Measurements from ENCODE around the gene KIRREL3.

Gene KIRREL3

GRCh38 chr11:126466236-126467045, 534.1 kb downstream of the KIRREL3 start:
- no peak overlapping the region for H2AFZ ChIP-seq (ENCODE audit: low read length, unreplicated experiment)
- H3K36me3 ChIP-seq (ENCODE audit: insufficient read depth, low read length) = no peaks in the 10 kb centered on the region
- peaks cover 12% of the 10 kb centered on the region for H3K27me3 ChIP-seq (ENCODE audit: insufficient read depth, low read length)
- H3K4me1 ChIP-seq (ENCODE audit: control insufficient read depth, insufficient read depth, low read length, unreplicated experiment) = no peaks in the 10 kb centered on the region
- H3K4me3 ChIP-seq (ENCODE audit: low read depth, low read length) = no peak overlapping the region
- H3K27ac ChIP-seq (ENCODE audit: low read depth, low read length) = no peak overlapping the region
- H3K79me2 ChIP-seq (ENCODE audit: control insufficient read depth, insufficient read depth, low read length, unreplicated experiment) = no peaks in the 10 kb centered on the region

DNA sequence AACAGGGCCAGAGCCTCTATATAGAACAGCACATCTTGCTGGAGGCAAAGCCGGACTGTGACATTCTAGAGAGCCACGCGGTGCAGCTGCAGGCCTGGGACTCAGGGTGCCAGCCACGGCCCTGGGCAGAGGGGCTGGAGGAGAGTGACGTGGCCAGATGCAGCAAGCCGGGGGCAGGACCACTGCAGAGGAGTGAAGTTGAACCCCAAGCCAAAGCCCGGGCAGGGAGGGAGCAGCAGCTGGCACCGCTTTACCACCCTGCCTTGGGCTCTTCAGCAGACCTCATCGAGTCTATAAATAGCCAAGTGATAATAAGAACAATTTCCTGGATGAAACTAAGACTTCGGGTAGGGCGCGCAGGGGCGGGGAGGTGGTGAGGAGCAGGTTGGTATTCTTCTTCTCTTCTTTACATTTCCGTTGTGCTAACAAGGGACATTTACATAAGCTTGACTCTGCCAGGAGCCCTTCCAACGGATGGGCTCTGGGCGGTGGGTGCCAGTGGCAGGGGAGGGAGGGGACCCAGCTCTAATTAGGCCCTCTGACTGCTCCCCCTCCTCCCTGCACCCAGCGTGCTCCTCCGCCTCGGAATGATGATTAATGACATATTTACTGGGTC, 534.9 kb downstream of the KIRREL3 start:
- Histone ChIP-seq H3K36me3 (ENCODE audit: insufficient read depth, low read length) (no peaks in the 10 kb centered on the region), H3K27ac (ENCODE audit: low read depth, low read length) (no peak overlapping the region), H3K4me3 (ENCODE audit: low read depth, low read length) (no peak overlapping the region), H3K79me2 (ENCODE audit: control insufficient read depth, insufficient read depth, low read length, unreplicated experiment) (no peaks in the 10 kb centered on the region), H3K4me1 (ENCODE audit: control insufficient read depth, insufficient read depth, low read length, unreplicated experiment) (no peaks in the 10 kb centered on the region), H2AFZ (ENCODE audit: low read length, unreplicated experiment) (no peak overlapping the region), H3K27me3 (ENCODE audit: insufficient read depth, low read length) (peaks cover 12% of the 10 kb centered on the region)

- no peaks in the 10 kb centered on the region for H3K4me1 ChIP-seq (ENCODE audit: control insufficient read depth, insufficient read depth, low read length, unreplicated experiment)
- peaks cover 17% of the 10 kb centered on the region for H3K27me3 ChIP-seq (ENCODE audit: insufficient read depth, low read length)
- no peak overlapping the region for H3K4me3 ChIP-seq (ENCODE audit: low read depth, low read length)
- H3K36me3 ChIP-seq (ENCODE audit: insufficient read depth, low read length) = no peaks in the 10 kb centered on the region
- no peaks in the 10 kb centered on the region for H3K79me2 ChIP-seq (ENCODE audit: control insufficient read depth, insufficient read depth, low read length, unreplicated experiment)
- no peak overlapping the region for H2AFZ ChIP-seq (ENCODE audit: low read length, unreplicated experiment)
- no peak overlapping the region for H3K27ac ChIP-seq (ENCODE audit: low read depth, low read length)
These were observed 535.8 kb downstream of the KIRREL3 start for GRCh38 chr11:126464796-126465195.

DNA sequence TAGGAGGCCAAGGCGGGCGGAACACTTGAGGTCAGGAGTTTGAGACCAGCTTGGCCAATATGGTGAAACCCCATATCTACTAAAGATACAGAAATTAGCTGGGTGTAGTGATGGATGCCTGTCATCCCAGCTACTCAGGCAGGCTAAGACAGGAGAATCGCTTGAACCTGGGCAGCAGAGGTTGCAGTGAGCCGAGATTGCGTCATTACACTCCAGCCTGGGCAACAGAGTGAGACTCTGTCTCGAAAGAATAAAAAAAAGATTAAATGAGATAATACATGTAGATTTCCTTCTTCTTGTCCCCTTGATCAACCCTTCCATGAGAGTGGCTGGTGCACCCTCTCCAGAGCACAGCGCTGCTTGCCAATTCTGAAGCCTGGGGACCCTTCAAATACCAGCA, 538.1 kb downstream of the KIRREL3 start:
- no peaks in the 10 kb centered on the region for H3K79me2 ChIP-seq (ENCODE audit: control insufficient read depth, insufficient read depth, low read length, unreplicated experiment)

DNA sequence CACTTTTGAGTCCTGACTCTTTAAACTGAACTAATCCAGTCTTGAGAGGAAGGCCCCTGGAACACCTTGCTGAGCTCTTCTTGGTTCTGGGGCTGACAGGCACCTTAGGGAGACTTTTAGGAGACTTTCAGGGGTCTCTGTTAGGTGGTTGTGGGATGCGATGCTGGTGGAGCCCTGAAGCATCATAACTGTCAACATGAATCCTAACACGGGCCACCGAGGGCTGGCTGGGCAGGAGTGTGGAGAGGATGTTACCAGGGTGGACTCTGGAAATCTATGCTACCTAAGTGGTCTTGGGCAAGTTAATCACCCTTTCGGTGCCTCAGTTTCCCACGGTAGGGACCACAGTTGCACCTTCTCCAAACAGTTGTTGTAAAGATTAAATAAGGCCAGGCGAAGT, 538.6 kb downstream of the KIRREL3 start:
- Histone ChIP-seq H3K36me3 (ENCODE audit: insufficient read depth, low read length) (no peaks in the 10 kb centered on the region), H3K4me3 (ENCODE audit: low read depth, low read length) (no peak overlapping the region), H2AFZ (ENCODE audit: low read length, unreplicated experiment) (no peak overlapping the region), H3K4me1 (ENCODE audit: control insufficient read depth, insufficient read depth, low read length, unreplicated experiment) (no peaks in the 10 kb centered on the region), H3K27ac (ENCODE audit: low read depth, low read length) (no peak overlapping the region), H3K27me3 (ENCODE audit: insufficient read depth, low read length) (peaks cover 25% of the 10 kb centered on the region), H3K79me2 (ENCODE audit: control insufficient read depth, insufficient read depth, low read length, unreplicated experiment) (no peaks in the 10 kb centered on the region)

More for the DNA sequence above, 538.1 kb downstream of the KIRREL3 start:
- H3K4me1 ChIP-seq (ENCODE audit: control insufficient read depth, insufficient read depth, low read length, unreplicated experiment) = no peaks in the 10 kb centered on the region
- H3K36me3 ChIP-seq (ENCODE audit: insufficient read depth, low read length) = no peaks in the 10 kb centered on the region
- no peak overlapping the region for H3K27ac ChIP-seq (ENCODE audit: low read depth, low read length)
- H3K27me3 ChIP-seq (ENCODE audit: insufficient read depth, low read length) = peaks cover 25% of the 10 kb centered on the region
- no peak overlapping the region for H2AFZ ChIP-seq (ENCODE audit: low read length, unreplicated experiment)
- no peak overlapping the region for H3K4me3 ChIP-seq (ENCODE audit: low read depth, low read length)

DNA sequence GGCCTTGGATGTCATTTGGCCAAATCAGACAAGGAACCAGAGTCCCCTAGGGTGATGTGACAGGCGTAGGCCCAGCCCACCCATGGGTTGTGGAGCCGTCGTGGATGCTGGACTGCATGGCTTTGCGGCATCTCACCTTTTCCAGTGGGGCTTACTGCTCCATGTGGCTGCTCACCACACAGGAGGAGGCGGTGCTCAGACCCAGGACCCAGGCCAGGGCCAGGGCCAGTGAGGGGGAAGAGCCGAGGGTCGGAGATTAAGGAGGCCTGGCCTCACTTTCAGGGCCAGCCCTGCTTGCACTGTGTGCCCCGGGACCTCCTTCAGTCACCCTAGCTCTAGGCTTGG, 539.5 kb downstream of the KIRREL3 start:
- H3K4me3 ChIP-seq (ENCODE audit: low read depth, low read length) = no peak overlapping the region
- no peaks in the 10 kb centered on the region for H3K4me1 ChIP-seq (ENCODE audit: control insufficient read depth, insufficient read depth, low read length, unreplicated experiment)
- H3K36me3 ChIP-seq (ENCODE audit: insufficient read depth, low read length) = no peaks in the 10 kb centered on the region
- H3K27me3 ChIP-seq (ENCODE audit: insufficient read depth, low read length) = peaks cover 25% of the 10 kb centered on the region
- no peak overlapping the region for H3K27ac ChIP-seq (ENCODE audit: low read depth, low read length)
- no peaks in the 10 kb centered on the region for H3K79me2 ChIP-seq (ENCODE audit: control insufficient read depth, insufficient read depth, low read length, unreplicated experiment)
- no peak overlapping the region for H2AFZ ChIP-seq (ENCODE audit: low read length, unreplicated experiment)

GRCh38 chr11:126460417-126461095, 540.0 kb downstream of the KIRREL3 start:
- H3K27me3 ChIP-seq (ENCODE audit: insufficient read depth, low read length) = peaks cover 25% of the 10 kb centered on the region
- H2AFZ ChIP-seq (ENCODE audit: low read length, unreplicated experiment) = no peak overlapping the region
- H3K36me3 ChIP-seq (ENCODE audit: insufficient read depth, low read length) = no peaks in the 10 kb centered on the region
- no peak overlapping the region for H3K4me3 ChIP-seq (ENCODE audit: low read depth, low read length)
- no peaks in the 10 kb centered on the region for H3K4me1 ChIP-seq (ENCODE audit: control insufficient read depth, insufficient read depth, low read length, unreplicated experiment)
- H3K79me2 ChIP-seq (ENCODE audit: control insufficient read depth, insufficient read depth, low read length, unreplicated experiment) = no peaks in the 10 kb centered on the region
- H3K27ac ChIP-seq (ENCODE audit: low read depth, low read length) = no peak overlapping the region

GRCh38 chr11:126459691-126460281, 540.8 kb downstream of the KIRREL3 start:
- no peak overlapping the region for H3K4me3 ChIP-seq (ENCODE audit: low read depth, low read length)
- no peaks in the 10 kb centered on the region for H3K4me1 ChIP-seq (ENCODE audit: control insufficient read depth, insufficient read depth, low read length, unreplicated experiment)
- H3K36me3 ChIP-seq (ENCODE audit: insufficient read depth, low read length) = no peaks in the 10 kb centered on the region
- H3K27me3 ChIP-seq (ENCODE audit: insufficient read depth, low read length) = peaks cover 20% of the 10 kb centered on the region
- no peak overlapping the region for H3K27ac ChIP-seq (ENCODE audit: low read depth, low read length)
- H3K79me2 ChIP-seq (ENCODE audit: control insufficient read depth, insufficient read depth, low read length, unreplicated experiment) = no peaks in the 10 kb centered on the region
- H2AFZ ChIP-seq (ENCODE audit: low read length, unreplicated experiment) = no peak overlapping the region

DNA sequence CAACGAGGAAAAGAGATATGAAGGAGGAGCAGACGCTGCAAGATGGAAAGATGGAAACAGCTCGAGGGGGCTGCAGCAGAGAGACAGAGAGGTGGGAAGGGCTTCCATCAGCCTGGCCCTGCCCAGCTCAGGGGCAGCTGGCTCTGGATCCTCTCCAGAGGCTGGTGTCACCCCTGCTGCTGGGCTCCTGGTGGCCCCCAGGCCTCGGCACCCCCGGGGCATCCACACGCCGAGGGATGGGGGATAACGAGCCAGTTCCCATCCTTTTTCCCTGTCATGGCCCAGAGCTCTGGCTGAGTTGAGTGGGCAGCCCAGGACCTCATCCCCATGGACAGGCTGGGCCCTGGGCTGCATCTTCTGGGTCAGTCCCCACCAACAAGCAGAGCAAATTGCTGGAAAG, 542.8 kb downstream of the KIRREL3 start:
- Histone ChIP-seq H3K36me3 (ENCODE audit: insufficient read depth, low read length) (no peaks in the 10 kb centered on the region), H2AFZ (ENCODE audit: low read length, unreplicated experiment) (no peak overlapping the region), H3K4me3 (ENCODE audit: low read depth, low read length) (no peak overlapping the region), H3K27me3 (ENCODE audit: insufficient read depth, low read length) (peaks cover 27% of the 10 kb centered on the region), H3K4me1 (ENCODE audit: control insufficient read depth, insufficient read depth, low read length, unreplicated experiment) (no peaks in the 10 kb centered on the region), H3K27ac (ENCODE audit: low read depth, low read length) (no peak overlapping the region), H3K79me2 (ENCODE audit: control insufficient read depth, insufficient read depth, low read length, unreplicated experiment) (no peaks in the 10 kb centered on the region)

- H2AFZ ChIP-seq (ENCODE audit: low read length, unreplicated experiment) = no peak overlapping the region
- H3K79me2 ChIP-seq (ENCODE audit: control insufficient read depth, insufficient read depth, low read length, unreplicated experiment) = no peaks in the 10 kb centered on the region
- no peak overlapping the region for H3K27ac ChIP-seq (ENCODE audit: low read depth, low read length)
- H3K4me1 ChIP-seq (ENCODE audit: control insufficient read depth, insufficient read depth, low read length, unreplicated experiment) = no peaks in the 10 kb centered on the region
- no peak overlapping the region for H3K4me3 ChIP-seq (ENCODE audit: low read depth, low read length)
- no peaks in the 10 kb centered on the region for H3K36me3 ChIP-seq (ENCODE audit: insufficient read depth, low read length)
- peaks cover 35% of the 10 kb centered on the region for H3K27me3 ChIP-seq (ENCODE audit: insufficient read depth, low read length)
These were observed 543.6 kb downstream of the KIRREL3 start for GRCh38 chr11:126456783-126457542.

Data from ACC112 (cell line).